HG03442 (cell line): ENCODE measurements around the gene ACSS3.
"Not testable (repeated sequence)": the region's sequence is repeated elsewhere in the genome, so short reads cannot be mapped to it uniquely, and the experiment has no call there.

Experiments
- ATAC-seq: cut with Tn5 transposase; IDR thresholded peaks from one replicate; pipeline ENCODE4 v1.9.1; 2021; ENCODE audit warnings: mild to moderate bottlenecking, moderate library complexity; ENCODE audit not compliant: unreplicated experiment

Gene ACSS3

DNA sequence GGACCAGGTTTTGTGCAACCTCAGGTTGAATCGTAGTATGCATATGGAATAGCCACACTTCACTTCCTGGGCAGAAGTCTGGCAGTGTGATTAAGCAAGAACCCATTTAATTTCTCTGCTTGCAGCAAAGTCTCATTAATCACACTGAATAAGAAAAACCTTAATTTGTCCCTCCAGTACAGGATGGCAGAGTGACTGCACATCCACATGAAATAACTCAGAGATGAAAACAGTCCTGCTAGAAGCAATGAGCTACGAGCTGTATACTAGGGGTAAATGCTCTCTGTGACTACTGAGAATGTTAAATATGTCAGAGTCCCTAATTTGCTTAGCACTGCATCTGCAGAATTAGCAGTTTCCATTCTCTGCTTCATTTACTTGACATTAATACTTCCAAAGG lies 88.9 kb downstream of the ACSS3 start:
- ATAC-seq = no peak

DNA sequence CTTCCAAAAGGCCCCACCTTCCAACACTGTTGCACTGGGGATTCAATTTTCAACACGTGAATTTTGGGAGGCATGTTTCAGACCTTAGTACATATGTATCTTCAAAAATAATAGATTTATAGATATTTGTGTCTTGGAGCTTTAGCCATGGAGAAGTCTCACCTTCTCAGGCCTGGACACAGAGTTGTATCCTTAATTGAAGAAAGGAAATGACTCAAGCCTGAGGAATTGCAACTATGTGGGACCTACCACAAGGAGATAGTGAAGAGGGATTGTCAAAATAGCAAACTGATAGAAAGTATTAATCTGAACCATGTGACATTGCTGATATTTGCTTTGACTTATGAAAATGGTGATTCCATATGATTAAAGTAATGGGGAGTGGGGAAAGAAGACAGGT lies 89.8 kb downstream of the ACSS3 start:
- ATAC-seq = no peak

DNA sequence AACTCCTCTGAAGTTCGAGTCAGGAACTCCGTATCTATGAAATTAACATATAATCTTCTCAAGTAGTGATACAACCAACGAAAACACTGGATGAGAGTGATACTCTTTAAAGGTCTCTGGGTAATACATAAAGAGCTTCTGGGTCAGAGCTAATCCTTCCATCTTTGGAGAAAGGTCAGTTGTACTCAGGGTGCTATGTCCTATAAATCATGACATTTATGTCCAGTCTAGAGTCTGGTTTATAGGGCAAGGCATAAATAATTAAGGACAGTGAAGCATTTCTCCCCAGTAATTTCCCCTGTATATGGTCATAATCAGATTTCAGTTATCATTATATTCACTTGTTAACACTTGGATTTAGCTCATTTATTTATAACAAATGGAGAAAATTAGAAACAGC lies 90.6 kb downstream of the ACSS3 start:
- ATAC-seq = no peak

DNA sequence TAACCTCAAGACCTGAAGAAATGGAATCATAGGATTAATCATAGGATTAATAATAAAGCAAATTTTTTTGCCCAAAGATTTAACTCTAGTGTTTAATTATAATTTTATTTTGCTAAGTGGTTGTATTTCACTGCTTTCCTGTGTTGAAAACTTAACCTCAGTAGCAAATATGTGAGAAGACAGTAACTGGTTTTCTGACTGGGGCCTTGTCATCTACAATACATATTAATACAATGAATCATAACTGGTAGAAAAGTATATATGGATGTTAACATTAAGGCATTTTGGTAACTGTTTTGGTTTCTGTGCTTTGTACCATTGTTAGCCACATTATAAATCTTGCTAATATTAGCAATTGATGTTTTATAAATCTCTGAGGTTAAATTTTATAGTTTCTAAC lies 92.2 kb downstream of the ACSS3 start:
- no peak for ATAC-seq

DNA sequence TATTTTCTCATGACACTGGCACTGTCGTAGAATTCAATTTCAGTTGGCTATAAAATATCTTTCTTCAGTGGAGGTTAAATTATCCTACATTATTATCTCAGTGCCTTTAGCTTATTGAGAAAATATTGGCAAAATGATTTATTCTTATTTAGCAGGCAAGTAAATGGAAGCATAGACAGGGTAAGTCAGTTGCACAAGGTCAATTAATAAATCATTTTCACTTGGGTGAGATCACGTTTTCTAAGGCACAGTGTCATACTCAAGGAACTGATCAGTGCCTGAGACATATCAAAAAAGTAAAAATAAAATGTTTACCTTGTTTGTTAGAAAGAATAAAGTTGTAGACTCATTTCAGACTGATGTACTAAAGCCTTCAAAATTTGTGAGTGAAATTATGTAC lies 95.0 kb downstream of the ACSS3 start:
- ATAC-seq = no peak

DNA sequence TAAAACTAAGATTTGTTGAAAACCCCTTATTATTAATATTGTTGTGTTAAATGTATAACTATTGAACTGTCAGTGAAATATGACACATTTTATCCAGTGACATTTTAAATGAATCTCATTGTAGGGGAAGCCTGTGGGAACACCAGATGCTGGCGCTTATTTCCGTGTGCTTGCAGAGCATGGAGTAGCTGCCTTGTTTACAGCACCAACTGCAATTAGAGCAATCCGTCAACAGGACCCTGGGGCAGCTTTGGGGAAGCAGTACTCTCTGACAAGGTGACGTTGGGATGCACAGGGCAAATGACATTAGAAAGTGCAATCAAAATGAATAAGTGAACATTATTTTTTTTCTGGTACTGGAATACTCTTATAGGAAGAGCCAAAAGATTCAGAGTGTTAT lies 96.8 kb downstream of the ACSS3 start:
- ATAC-seq = no peak

DNA sequence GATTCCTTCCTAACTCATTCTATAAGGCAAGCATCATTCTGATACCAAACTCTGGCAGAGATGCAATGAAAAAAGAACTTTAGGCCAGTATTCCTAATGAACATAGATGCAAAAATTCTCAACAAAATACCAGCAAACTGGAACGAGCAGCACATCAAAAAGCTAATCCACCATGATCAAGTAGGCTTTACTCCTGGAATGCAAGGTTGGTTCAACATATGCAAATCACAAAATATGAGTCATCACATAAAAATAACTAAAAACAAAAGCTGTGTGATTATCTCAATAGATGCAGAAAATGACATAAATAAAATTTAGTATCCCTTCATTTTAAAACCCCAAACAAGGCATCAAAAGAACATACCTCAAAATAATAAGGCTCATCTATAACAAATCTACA lies 98.9 kb downstream of the ACSS3 start:
- ATAC-seq = no peak

DNA sequence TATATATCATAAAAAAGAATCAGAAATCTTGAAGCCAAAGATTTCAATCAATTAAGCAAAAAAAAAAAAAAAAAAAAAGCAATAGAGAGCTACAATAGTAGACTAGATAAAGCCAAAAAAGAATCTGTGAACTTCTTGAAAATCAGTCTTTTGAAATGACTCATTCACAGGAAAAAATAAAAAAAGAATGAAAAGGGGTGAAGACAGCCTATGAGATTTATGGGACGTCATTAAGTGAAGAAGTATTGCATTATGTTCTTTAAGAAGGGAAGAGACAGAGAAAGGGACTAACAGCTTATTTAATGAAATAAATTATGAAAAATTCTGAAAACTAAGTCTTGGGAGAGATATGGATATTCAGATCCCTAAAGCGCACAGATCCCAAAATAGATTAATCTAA lies 103.8 kb downstream of the ACSS3 start:
- ATAC-seq = no peak

DNA sequence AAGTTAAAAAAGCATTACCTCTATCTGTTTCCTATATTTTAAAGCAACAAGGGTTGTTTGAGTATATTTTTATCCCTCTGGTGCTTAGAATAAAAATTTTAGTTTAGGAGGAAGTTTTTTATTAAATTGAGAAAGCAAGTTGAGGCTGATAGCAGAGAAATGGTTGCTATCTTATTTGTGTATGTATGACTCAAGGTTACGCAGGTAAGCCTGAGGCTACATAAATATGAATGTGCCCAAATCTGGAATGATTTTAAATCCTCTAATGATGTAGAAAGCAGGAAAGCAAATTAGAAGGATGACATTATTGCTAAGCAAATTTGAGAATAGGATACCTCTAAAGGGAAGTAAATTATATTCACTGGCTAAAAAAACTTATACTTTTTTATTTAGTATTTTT lies 109.8 kb downstream of the ACSS3 start:
- no peak for ATAC-seq

DNA sequence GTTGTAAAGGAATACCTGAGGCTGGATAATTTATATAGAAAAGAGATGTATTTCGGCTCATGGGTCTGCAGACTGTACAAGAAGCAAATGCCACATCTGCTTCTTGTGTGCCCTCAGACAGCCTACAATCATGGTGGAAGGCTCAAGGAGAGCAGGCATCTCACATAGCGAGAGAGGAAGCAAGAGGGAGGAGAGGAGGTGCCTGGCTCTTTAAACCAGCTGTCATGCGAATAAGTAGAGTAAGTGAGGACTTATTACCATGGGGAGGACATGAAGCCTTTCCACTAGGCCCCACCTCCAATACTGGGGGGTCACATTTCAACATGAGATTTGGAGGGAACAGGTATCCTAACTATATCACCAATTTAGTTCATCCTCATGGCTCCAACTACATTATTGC lies 118.7 kb downstream of the ACSS3 start:
- ATAC-seq = no peak

DNA sequence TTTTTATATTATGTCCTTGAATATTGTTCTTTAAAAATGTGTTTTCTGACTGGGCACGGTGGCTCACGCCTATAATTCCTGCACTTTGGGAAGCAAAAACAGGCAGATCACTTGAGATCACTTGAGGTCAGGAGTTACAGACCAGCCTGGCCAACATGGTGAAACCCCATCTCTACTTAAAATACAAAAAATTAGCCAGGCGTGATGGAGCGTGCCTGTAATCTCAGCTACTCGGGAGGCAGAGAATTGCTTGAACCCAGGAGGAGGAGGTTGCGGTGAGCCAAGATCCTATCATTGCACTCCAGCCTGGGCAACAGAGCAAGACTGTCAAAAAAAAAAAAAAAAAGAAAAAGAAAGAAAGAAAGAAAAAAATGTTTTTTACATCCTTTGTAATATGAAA lies 122.7 kb downstream of the ACSS3 start:
- not testable (repeated sequence) for ATAC-seq

DNA sequence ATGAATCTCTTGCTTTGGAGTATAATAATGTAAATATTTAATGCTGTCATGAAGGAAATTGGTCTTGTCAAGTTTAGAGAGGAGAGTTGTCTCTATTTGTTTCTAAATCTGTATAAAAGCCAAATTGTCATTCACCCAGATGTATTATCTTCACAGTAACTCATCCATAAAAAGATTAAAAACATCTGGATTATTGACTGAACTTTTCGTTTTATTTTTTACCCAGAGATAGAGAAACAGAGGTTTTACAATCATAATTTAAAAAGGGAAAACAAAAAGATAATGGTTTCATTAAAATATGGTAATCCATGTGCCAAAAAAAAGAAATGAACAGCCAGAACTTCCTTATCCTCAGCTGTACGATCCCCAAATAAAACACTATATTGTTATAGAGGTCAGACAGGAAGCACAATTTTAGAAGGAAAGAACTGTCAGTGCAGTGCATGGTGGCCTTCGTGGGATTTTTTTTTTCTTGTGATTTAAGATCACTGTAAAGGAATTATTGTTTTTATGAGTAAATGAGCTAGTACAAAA lies 125.9 kb downstream of the ACSS3 start:
- no peak for ATAC-seq

DNA sequence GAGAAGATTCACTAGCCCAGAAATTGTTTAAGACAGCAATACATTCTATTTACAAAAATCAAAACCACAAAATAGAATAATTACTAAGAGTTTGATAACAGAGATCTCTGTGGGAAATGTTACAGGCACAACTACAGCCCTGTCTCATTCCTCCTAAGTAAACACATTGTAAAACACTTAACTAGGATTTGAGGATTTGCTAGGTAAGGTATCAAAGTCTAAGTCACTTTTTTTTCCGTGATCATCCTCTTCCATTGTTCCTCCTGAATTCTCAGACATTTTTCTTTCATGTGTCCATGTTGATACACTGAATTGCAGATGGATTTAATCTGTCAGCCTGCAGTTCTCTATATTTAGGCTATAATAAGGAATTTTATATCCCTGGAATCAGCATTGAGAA lies 127.5 kb downstream of the ACSS3 start:
- no peak for ATAC-seq

DNA sequence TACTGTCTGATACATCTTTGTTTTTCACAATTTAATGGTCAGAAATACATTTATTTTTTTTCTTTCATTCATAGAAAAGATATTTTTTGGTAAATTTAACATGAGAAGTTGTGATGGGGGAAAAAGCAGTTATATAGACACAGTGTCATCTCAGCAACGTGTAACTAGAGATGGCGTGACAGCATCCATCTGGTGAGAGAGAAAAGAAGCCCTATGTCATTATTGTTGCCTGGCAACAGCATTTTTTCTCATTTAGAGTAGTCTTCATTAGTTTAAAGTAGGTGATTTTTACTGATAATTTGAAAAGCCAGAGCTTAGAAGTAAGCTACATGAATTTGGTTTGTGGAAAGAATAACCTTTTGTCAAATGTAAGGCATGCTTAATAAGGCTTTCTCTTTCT lies 128.6 kb downstream of the ACSS3 start:
- ATAC-seq = no peak

DNA sequence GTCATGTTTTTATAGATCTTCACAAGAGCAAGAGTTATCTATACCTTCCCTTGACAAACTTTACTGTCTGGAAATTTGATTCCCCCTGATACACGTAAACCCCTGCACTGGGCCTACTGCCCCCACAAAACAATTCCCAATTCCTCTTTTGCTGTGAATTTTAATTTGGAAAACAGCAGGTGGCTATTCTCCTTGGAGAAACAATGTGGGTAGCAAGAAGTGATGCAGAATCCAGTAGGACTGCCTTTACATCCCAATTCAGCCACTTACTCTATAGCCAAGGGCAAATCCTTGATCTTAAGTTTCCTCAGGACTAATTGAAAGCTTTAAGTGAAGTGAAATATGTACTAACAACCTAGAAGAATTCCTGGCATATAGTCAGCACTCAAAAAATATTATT lies 129.3 kb downstream of the ACSS3 start:
- ATAC-seq = no peak

DNA sequence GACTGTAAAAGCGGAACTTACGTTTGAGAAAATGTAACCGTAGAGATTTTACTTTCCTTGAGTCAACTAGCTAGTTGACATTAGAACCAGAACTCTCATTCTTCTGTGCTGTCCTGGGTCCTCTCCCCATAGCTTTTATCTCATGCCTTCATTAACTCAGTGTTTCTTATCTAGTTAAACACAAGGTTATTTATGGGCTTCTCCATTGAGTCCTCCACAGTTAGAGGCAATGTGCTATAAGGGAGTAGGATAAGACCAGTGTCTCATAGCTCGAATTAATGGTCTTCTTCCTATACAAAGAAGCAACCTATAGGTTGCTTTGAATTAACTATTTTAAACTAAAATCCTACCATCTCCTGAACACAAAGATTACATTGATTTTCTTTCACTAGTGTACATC lies 129.8 kb downstream of the ACSS3 start:
- no peak for ATAC-seq

DNA sequence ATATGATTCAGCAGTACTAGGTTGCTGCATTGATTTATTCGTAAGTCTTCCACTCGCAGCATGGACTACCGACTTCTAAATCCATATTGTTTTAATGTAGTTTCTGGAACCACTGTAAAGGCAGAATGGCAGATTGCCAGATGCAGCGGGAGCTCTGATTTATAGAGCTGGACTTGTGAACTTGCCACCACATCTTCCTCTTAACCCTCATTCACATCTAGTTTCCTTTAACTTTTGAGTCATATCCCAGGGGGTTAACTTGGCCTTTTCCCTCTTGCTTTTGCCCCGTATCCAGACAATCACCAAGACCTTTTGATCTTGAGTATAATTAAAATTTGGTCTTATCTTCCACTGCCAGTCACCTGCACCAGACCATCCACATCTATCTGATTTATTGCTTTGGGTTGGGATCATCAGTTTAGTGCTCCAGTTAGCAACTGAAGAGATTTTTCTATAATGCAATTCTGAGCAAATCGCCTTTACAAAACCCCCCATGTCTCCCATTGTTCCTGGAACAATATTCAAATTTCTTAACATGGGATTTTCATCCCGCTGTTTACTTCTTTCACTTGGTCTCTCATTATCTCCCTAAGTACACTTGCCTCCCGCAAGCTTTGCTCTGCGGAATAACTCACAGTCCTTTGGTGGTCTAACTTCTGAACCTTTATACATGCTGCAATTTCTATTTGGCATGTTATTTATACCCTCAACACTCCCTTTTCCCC lies 130.5 kb downstream of the ACSS3 start:
- ATAC-seq = no peak

DNA sequence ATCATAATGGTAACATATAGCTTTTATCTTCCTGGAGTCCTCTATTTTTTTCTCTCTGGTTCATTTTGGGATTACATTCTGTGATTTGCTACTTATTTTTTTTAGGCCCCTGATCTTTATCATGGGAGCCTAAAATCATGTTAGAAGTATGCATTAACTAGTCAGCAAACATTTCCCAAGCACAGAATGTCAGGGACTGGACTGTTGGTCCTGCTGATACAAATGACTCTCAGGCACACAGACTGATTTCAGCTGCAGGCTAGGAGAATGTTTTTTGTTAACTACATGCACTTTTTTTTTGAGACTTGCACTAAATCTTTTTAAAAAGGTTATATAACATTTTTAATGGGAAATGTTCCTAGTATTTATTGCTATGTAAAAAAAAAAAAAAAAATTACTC lies 131.1 kb downstream of the ACSS3 start:
- no peak for ATAC-seq

DNA sequence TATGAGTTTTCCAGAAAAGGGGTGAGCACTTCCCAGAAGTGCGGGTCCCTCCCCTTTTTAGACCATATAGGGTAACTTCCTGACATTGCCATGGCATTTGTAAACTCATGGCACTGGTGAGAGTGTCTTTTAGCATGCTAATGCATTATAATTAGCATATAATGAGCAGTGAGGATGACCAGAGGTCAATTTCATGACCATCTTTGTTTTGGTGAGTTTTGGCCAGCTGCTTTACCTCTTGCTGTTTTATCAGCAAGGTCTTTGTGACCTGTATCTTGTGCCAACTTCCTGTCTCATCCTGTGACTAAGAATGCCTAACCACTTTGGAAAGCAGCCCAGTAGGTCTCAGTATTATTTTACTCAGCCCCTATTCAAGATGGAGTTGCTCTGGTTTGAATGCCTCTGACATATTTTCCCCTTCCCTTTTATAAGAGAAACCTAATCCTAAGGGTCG lies 131.9 kb downstream of the ACSS3 start:
- ATAC-seq = not testable (repeated sequence)

DNA sequence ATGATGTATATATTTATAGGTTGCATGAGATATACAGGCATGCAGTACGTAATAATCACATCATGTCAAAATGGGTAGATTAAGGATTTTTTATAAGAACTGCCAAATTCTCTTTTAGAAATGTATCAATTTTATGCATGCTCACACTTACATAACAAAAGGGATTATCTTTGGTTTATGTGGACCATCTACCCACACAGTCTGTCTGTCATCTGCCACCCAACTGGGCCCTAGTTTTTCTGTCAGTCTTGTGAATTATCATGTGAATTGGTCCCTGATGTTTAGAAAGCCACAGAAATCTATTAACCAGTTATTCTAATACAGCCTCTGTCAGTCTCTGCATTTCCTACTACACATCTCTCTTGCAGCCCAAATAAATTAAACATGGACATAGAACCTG lies 133.4 kb downstream of the ACSS3 start:
- ATAC-seq = no peak

DNA sequence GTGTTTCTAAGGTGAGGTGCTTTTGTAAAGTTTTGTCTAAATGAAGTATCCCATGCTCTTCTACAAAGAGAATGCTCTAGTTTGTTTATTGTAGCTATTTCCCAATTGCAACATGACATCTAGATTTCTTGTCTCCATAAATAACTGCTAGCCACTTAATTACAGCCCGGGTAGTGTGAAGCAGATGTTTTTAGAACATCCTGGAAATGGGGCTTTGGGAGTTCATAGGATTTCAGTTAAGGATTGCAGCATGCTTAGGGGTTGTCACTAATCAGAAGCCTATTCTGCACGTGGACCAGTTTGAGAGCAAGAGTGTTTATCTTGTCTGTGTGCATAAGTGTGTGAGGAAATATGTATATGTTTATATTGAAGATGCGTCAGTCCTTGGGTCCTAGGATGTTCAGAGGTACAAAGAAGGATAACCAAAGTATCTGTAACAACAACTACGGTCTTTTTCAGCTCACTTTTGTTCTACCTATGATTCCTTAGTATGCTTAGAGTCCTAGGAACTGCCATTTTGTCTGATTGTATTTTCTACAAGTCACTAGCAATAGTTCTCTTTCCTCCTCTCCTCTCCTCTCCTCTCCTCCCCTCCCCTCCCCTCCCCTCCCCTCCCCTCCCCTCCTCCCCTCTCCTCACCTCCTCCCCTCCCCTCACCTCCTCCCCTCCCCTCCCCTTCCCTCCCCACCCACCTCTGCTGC lies 135.3 kb downstream of the ACSS3 start:
- ATAC-seq = no peak

DNA sequence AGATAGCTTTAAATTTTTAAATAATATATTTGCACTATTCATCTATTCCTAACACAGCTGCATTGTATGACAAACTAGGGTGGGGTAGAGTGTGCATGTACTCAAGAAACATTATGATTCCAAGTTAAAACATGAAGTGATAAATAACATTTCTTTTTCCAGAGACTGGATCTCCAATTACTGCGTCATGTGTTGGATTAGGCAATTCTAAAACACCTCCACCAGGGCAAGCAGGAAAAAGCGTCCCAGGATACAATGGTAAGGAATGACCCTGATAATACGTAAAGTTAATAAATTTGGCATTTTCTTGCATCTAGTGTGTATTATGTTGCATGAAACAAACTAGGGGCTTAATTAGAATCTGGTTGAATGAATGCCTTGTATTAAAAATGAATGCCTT lies 138.9 kb downstream of the ACSS3 start:
- ATAC-seq = no peak
